Testis (tissue), 3 donors: ENCODE measurements around the gene TEX26. TPM values are rescaled to one million over a fixed set of nuclear protein-coding genes. Genes with fewer than 3 reads are reported as not detected.

Source experiments
- DNase-seq: peaks from one replicate; pipeline ENCODE4 v3.0.0-alpha.2; 2019
- H3K27ac ChIP-seq, 2 donors: fragments of 200-600 bp; sonication (generic); one replicate each; pipeline ENCODE4 v1.5.1; 2019
- H3K27me3 ChIP-seq: fragments of 200-600 bp; sonication (generic); one replicate; pipeline ENCODE4 v1.5.1; 2019
- H3K36me3 ChIP-seq: fragments of 200-600 bp; sonication (generic); one replicate; pipeline ENCODE4 v1.5.1; 2017; ENCODE audit warnings: low read depth; ENCODE audit errors: missing control alignments
- H3K4me1 ChIP-seq: fragments of 200-600 bp; sonication (generic); one replicate; pipeline ENCODE4 v1.5.1; 2019
- H3K4me3 ChIP-seq, 2 donors: fragments of 200-600 bp; sonication (generic); one replicate each; pipeline ENCODE4 v1.5.1; 2017 to 2019
- H3K9me3 ChIP-seq: fragments of 200-600 bp; sonication (generic); one replicate; pipeline ENCODE4 v1.5.1; 2017
- CTCF ChIP-seq, 3 experiments: fragments of 450-650 bp in 2 of 3; fragments of 200-600 bp in 1 of 3; sonication (generic) in 1 of 3; IDR thresholded peaks; one replicate each; pipeline ENCODE4 v1.5.1; 2016 to 2019; ENCODE audit warnings: antibody characterized with exemption in 3 of 3, mild to moderate bottlenecking in 2 of 3, moderate library complexity in 1 of 3
- POLR2A ChIP-seq: fragments of 450-650 bp; IDR thresholded peaks from one replicate; pipeline ENCODE4 v1.6.1; 2017; ENCODE audit warnings: antibody characterized with exemption, mild to moderate bottlenecking, moderate library complexity
- WGBS, 2 donors: methylation state at CpG; one replicate each; pipeline ENCODE4 v1.1.5; 2018; 5-methylcytosine and 5-hydroxymethylcytosine counted together
- intact Hi-C: fragments of 100-400 bp; cut with DNase I; formaldehyde crosslinking; loops from one replicate; pipeline ENCODE4 v1.15.1; 2023; ENCODE audit warnings: low total_unique reads
- polyA plus RNA-seq: library from polyadenylated mRNA; stranded (reverse); fragments of 350-450 nt; fragmentation: Illumina TruSeq; extraction: RNeasy Lipid Tissue Mini Kit (QIAGEN cat#74804); gene quantifications from one replicate; pipeline ENCODE4 v1.2.3, GENCODE V29; 2014; ENCODE audit warnings: low read depth, low replicate concordance; ENCODE audit not compliant: insufficient read depth
- total RNA-seq, 2 donors: library from RNA; depleted of rRNA; stranded (reverse); fragments of >200 nt; gene quantifications; one replicate each; pipeline ENCODE4 v1.2.3, GENCODE V29; 2016

Gene TEX26
- total and polyA plus RNA-seq, 3 donors from 2014 or later, result 5.5 to 40.7 (median 21.4) TPM

- Histone ChIP-seq H3K9me3 (no peaks in the 10 kb centered on the region), H3K27me3 (no peaks in the 10 kb centered on the region), H3K4me1 (peaks cover 28% of the 10 kb centered on the region), H3K4me3 (no peak overlapping the region), H3K27ac (no peak overlapping the region), H3K36me3 (no peaks in the 10 kb centered on the region)
- intact Hi-C loops, result no loop called here
- no peak for TF ChIP-seq POLR2A
- no peak for TF ChIP-seq CTCF (IDR thresholded peaks at IDR 0.05)
- 83 to 86% methylated on average over 5 of the region's 5 CpGs for WGBS, 2 donors
- DNase-seq, result no peak
Measured at GRCh38 chr13:30928978-30929377, 3.5 kb upstream of the TEX26 start.

- no peaks in the 10 kb centered on the region for H3K36me3 ChIP-seq
- intact Hi-C loops, result no loop called here
- no peaks in the 10 kb centered on the region for H3K9me3 ChIP-seq
- peak overlapping the region in 1 of 2 donors; percentile 34 for H3K4me3 ChIP-seq
- 47 to 66% methylated on average over 3 of the region's 3 CpGs for WGBS, 2 donors
- peaks cover 23% of the 10 kb centered on the region for H3K4me1 ChIP-seq
- no peaks in the 10 kb centered on the region for H3K27me3 ChIP-seq
- H3K27ac ChIP-seq, result no peak overlapping the region
- no peak for DNase-seq
- TF ChIP-seq CTCF (IDR thresholded peaks at IDR 0.05) (no peak), POLR2A (no peak)
Measured at GRCh38 chr13:30933354-30933670, 856 bp downstream of the TEX26 start.

GRCh38 chr13:30934381-30934780 lies 1.9 kb downstream of the TEX26 start:
- no peak for DNase-seq

GRCh38 chr13:30934803-30935202 lies 2.3 kb downstream of the TEX26 start:
- WGBS, 2 donors, result 95% methylated on average over 3 of the region's 3 CpGs; no CpG with 5 or more reads in 1 of the 2 donors
- intact Hi-C loops, result no loop called here
- Histone ChIP-seq H3K4me3 (no peak overlapping the region), H3K36me3 (no peaks in the 10 kb centered on the region), H3K9me3 (no peaks in the 10 kb centered on the region), H3K27ac (no peak overlapping the region), H3K27me3 (no peaks in the 10 kb centered on the region), H3K4me1 (peaks cover 23% of the 10 kb centered on the region)
- TF ChIP-seq POLR2A, result no peak
- TF ChIP-seq CTCF (IDR thresholded peaks at IDR 0.05), result no peak
- no peak for DNase-seq

More at GRCh38 chr13:30934381-30934780, 1.9 kb downstream of the TEX26 start:
- 64 to 87% methylated on average over 3 to 6 of the region's 6 CpGs for WGBS, 2 donors
- intact Hi-C loops, result no loop called here
- Histone ChIP-seq H3K36me3 (no peaks in the 10 kb centered on the region), H3K27ac (no peak overlapping the region), H3K4me3 (no peak overlapping the region), H3K27me3 (no peaks in the 10 kb centered on the region), H3K4me1 (peaks cover 23% of the 10 kb centered on the region), H3K9me3 (no peaks in the 10 kb centered on the region)
- TF ChIP-seq CTCF (IDR thresholded peaks at IDR 0.05), result no peak
- no peak for TF ChIP-seq POLR2A

- Histone ChIP-seq H3K4me3 (no peak overlapping the region), H3K9me3 (no peaks in the 10 kb centered on the region), H3K4me1 (peaks cover 14% of the 10 kb centered on the region), H3K36me3 (no peaks in the 10 kb centered on the region), H3K27ac (no peak overlapping the region), H3K27me3 (no peaks in the 10 kb centered on the region)
- DNase-seq, result no peak
- intact Hi-C loops, result no loop called here
- no peak for TF ChIP-seq CTCF (IDR thresholded peaks at IDR 0.05)
- TF ChIP-seq POLR2A, result no peak
- WGBS, 2 donors, result 86 to 91% methylated on average over 4 of the region's 4 CpGs
Measured at GRCh38 chr13:30936971-30937370, 4.5 kb downstream of the TEX26 start.
